ENCODE results near the gene RPS28. TPM values are rescaled to one million over a fixed set of nuclear protein-coding genes. Genes with fewer than 3 reads are reported as not detected.
"Not testable (repeated sequence)": the region's sequence is repeated elsewhere in the genome, so short reads cannot be mapped to it uniquely, and the experiment has no call there.

Gene RPS28
- total and polyA plus RNA-seq, 2 donors: 1,209 to 1,415 TPM

- H3K4me1 ChIP-seq (ENCODE audit: control insufficient read depth in 2 of 2, insufficient read depth in 2 of 2, low read length in 2 of 2); H3K4me3 ChIP-seq (ENCODE audit: low read length in 2 of 2); H3K9me3 ChIP-seq (ENCODE audit: control insufficient read depth in 2 of 2, insufficient read depth in 1 of 2, low read length in 1 of 2); H3K27ac ChIP-seq (ENCODE audit: low read depth in 1 of 2, low read length in 1 of 2); DNase-seq (ENCODE audit: low read depth in 6 of 9, low spot score in 9 of 9); H3K36me3 ChIP-seq (ENCODE audit: control insufficient read depth in 2 of 2, insufficient read depth in 2 of 2, low read length in 1 of 2): not testable (repeated sequence)
- WGBS: 90% methylated on average over 8 of the region's 8 CpGs
- H3K27me3 ChIP-seq (ENCODE audit: control insufficient read depth in 2 of 2, insufficient read depth in 1 of 2, low read length in 1 of 2): peaks cover 1 to 34% of the 10 kb centered on the region in 2 donors
These were observed 28.5 kb downstream of the RPS28 start for GRCh38 chr19:8349629-8350372.

DNA sequence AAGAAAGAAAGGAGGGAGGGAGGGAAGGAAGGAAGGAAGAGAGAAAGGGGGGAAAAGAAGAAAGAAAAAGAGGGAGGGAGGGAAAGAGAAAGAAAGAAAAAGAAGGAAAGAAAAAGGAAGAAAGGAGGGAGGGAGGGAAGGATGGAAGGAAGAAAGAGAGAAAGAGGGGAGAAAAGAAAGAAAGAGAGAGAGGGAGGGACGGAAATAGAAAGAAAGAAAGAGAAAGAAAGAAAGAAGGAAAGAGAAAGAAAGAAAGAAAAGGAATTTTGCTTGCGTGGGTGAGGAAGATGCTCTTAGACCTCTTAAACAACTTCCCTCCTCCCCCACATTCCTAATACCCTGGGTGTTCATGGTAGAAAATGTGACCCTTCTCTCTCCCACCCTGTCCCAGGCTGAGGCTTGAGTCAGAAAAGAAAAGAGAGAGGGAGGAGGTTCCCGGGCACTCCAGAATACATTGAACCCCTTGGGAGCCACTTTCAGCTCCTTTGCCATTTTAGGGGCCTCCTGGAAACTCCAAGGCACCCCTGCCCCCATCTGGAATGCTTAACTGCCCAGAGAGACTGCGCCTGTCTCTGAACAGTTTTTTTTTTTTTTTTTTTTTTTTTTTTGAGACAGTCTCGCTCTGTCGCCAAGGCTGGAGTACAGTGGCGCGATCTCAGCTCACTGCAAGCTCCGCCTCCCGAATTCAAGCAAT, 31.0 kb downstream of the RPS28 start:
- 49% methylated on average over 10 of the region's 10 CpGs for WGBS
- no peaks in the 10 kb centered on the region for H3K4me1 ChIP-seq (ENCODE audit: control insufficient read depth in 2 of 2, insufficient read depth in 2 of 2, low read length in 2 of 2)
- DNase-seq (ENCODE audit: low read depth in 6 of 9, low spot score in 9 of 9): no peak
- H3K27me3 ChIP-seq (ENCODE audit: control insufficient read depth in 2 of 2, insufficient read depth in 1 of 2, low read length in 1 of 2): peaks cover 0 to 27% of the 10 kb centered on the region in 2 donors
- no peak overlapping the region for H3K4me3 ChIP-seq (ENCODE audit: low read length in 2 of 2)
- H3K9me3 ChIP-seq (ENCODE audit: control insufficient read depth in 2 of 2, insufficient read depth in 1 of 2, low read length in 1 of 2): no peaks in the 10 kb centered on the region
- no peak overlapping the region for H3K27ac ChIP-seq (ENCODE audit: low read depth in 1 of 2, low read length in 1 of 2)
- no peaks in the 10 kb centered on the region for H3K36me3 ChIP-seq (ENCODE audit: control insufficient read depth in 2 of 2, insufficient read depth in 2 of 2, low read length in 1 of 2)

GRCh38 chr19:8352845-8353244, 31.5 kb downstream of the RPS28 start:
- H3K4me3 ChIP-seq (ENCODE audit: low read length in 2 of 2); H3K4me1 ChIP-seq (ENCODE audit: control insufficient read depth in 2 of 2, insufficient read depth in 2 of 2, low read length in 2 of 2); H3K27ac ChIP-seq (ENCODE audit: low read depth in 1 of 2, low read length in 1 of 2); H3K36me3 ChIP-seq (ENCODE audit: control insufficient read depth in 2 of 2, insufficient read depth in 2 of 2, low read length in 1 of 2); DNase-seq (ENCODE audit: low read depth in 6 of 9, low spot score in 9 of 9); H3K9me3 ChIP-seq (ENCODE audit: control insufficient read depth in 2 of 2, insufficient read depth in 1 of 2, low read length in 1 of 2): not testable (repeated sequence)
- 73% methylated on average over 5 of the region's 5 CpGs for WGBS
- H3K27me3 ChIP-seq (ENCODE audit: control insufficient read depth in 2 of 2, insufficient read depth in 1 of 2, low read length in 1 of 2): peaks cover 0 to 27% of the 10 kb centered on the region in 2 donors

GRCh38 chr19:8355631-8356402, 34.5 kb downstream of the RPS28 start:
- DNase-seq (ENCODE audit: low read depth in 6 of 9, low spot score in 9 of 9): no peak
- WGBS: 91% methylated on average over 6 of the region's 6 CpGs
- no peak overlapping the region for H3K4me3 ChIP-seq (ENCODE audit: low read length in 2 of 2)
- peaks cover 0 to 24% of the 10 kb centered on the region in 2 donors for H3K27me3 ChIP-seq (ENCODE audit: control insufficient read depth in 2 of 2, insufficient read depth in 1 of 2, low read length in 1 of 2)
- H3K9me3 ChIP-seq (ENCODE audit: control insufficient read depth in 2 of 2, insufficient read depth in 1 of 2, low read length in 1 of 2): no peaks in the 10 kb centered on the region
- no peaks in the 10 kb centered on the region for H3K36me3 ChIP-seq (ENCODE audit: control insufficient read depth in 2 of 2, insufficient read depth in 2 of 2, low read length in 1 of 2)
- no peak overlapping the region for H3K27ac ChIP-seq (ENCODE audit: low read depth in 1 of 2, low read length in 1 of 2)
- no peaks in the 10 kb centered on the region for H3K4me1 ChIP-seq (ENCODE audit: control insufficient read depth in 2 of 2, insufficient read depth in 2 of 2, low read length in 2 of 2)

DNA sequence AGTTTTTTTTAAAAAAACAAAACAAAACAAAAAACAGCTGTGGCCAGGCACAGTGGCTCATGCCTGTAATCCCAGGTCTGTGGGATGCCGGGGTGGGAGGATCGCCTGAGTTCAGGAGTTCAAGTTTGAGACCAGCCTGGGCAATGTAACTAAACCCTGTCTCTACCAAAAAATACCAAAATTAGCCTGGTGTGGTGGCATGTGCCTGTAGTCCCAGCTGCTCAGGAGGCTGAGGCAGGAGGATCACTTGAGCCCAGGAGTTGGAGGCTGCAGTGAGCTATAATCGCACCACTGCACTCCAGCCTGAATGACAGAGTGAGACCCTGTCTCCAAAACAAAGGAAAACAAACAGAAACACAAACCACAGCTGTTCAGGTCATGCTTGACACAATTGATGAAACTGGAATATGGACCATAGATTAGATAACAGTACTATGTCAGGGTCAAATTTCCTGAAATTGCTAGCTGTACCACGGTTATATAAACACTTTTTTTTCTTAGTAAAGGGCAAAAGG, 35.8 kb downstream of the RPS28 start:
- Histone ChIP-seq H3K4me1 (ENCODE audit: control insufficient read depth in 2 of 2, insufficient read depth in 2 of 2, low read length in 2 of 2) (peaks cover 0 to 4% of the 10 kb centered on the region in 2 donors), H3K27ac (ENCODE audit: low read depth in 1 of 2, low read length in 1 of 2) (no peak overlapping the region), H3K27me3 (ENCODE audit: control insufficient read depth in 2 of 2, insufficient read depth in 1 of 2, low read length in 1 of 2) (peaks cover 3 to 21% of the 10 kb centered on the region in 2 donors), H3K9me3 (ENCODE audit: control insufficient read depth in 2 of 2, insufficient read depth in 1 of 2, low read length in 1 of 2) (no peaks in the 10 kb centered on the region), H3K36me3 (ENCODE audit: control insufficient read depth in 2 of 2, insufficient read depth in 2 of 2, low read length in 1 of 2) (no peaks in the 10 kb centered on the region), H3K4me3 (ENCODE audit: low read length in 2 of 2) (no peak overlapping the region)
- WGBS: 82% methylated on average over 4 of the region's 4 CpGs
- DNase-seq (ENCODE audit: low read depth in 6 of 9, low spot score in 9 of 9): no peak

- Histone ChIP-seq H3K4me1 (ENCODE audit: control insufficient read depth in 2 of 2, insufficient read depth in 2 of 2, low read length in 2 of 2) (peaks cover 0 to 16% of the 10 kb centered on the region in 2 donors), H3K4me3 (ENCODE audit: low read length in 2 of 2) (no peak overlapping the region), H3K27ac (ENCODE audit: low read depth in 1 of 2, low read length in 1 of 2) (no peak overlapping the region), H3K27me3 (ENCODE audit: control insufficient read depth in 2 of 2, insufficient read depth in 1 of 2, low read length in 1 of 2) (peaks cover 9 to 22% of the 10 kb centered on the region in 2 donors), H3K9me3 (ENCODE audit: control insufficient read depth in 2 of 2, insufficient read depth in 1 of 2, low read length in 1 of 2) (peaks cover 0 to 3% of the 10 kb centered on the region in 2 donors), H3K36me3 (ENCODE audit: control insufficient read depth in 2 of 2, insufficient read depth in 2 of 2, low read length in 1 of 2) (no peaks in the 10 kb centered on the region)
- DNase-seq (ENCODE audit: low read depth in 6 of 9, low spot score in 9 of 9): no peak
- WGBS: 96% methylated on average over 6 of the region's 6 CpGs
These were observed 37.7 kb downstream of the RPS28 start for GRCh38 chr19:8358948-8359347.

DNA sequence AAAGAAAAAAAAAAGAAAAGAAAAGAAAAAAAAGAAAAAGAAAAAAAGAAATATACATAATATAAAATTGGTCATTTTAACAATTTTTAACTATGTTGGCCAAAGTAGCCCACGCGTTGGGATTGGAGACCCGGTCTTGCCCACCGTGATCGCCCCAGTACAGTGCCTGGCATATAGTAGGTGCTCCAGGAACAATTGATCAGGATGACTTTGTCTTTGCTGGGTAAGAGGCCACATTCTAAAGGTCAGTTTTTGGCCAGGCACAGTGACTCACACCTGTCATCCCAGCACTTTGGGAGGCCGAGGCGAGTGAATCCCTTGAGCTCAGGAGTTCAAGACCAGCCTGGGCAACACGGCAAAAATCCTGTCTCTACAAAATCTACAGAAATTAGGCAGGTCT, 38.9 kb downstream of the RPS28 start:
- peaks cover 19 to 35% of the 10 kb centered on the region in 2 donors for H3K27me3 ChIP-seq (ENCODE audit: control insufficient read depth in 2 of 2, insufficient read depth in 1 of 2, low read length in 1 of 2)
- H3K4me1 ChIP-seq (ENCODE audit: control insufficient read depth in 2 of 2, insufficient read depth in 2 of 2, low read length in 2 of 2): peaks cover 0 to 16% of the 10 kb centered on the region in 2 donors
- no peak overlapping the region for H3K4me3 ChIP-seq (ENCODE audit: low read length in 2 of 2)
- H3K36me3 ChIP-seq (ENCODE audit: control insufficient read depth in 2 of 2, insufficient read depth in 2 of 2, low read length in 1 of 2): no peaks in the 10 kb centered on the region
- peaks cover 0 to 3% of the 10 kb centered on the region in 2 donors for H3K9me3 ChIP-seq (ENCODE audit: control insufficient read depth in 2 of 2, insufficient read depth in 1 of 2, low read length in 1 of 2)
- H3K27ac ChIP-seq (ENCODE audit: low read depth in 1 of 2, low read length in 1 of 2): no peak overlapping the region
- no peak for DNase-seq (ENCODE audit: low read depth in 6 of 9, low spot score in 9 of 9)
- WGBS: 90% methylated on average over 8 of the region's 8 CpGs

GRCh38 chr19:8361921-8362793, 40.9 kb downstream of the RPS28 start:
- peaks cover 3 to 16% of the 10 kb centered on the region in 2 donors for H3K4me1 ChIP-seq (ENCODE audit: control insufficient read depth in 2 of 2, insufficient read depth in 2 of 2, low read length in 2 of 2)
- H3K27me3 ChIP-seq (ENCODE audit: control insufficient read depth in 2 of 2, insufficient read depth in 1 of 2, low read length in 1 of 2): peaks cover 35 to 53% of the 10 kb centered on the region in 2 donors
- no peak overlapping the region for H3K4me3 ChIP-seq (ENCODE audit: low read length in 2 of 2)
- no peaks in the 10 kb centered on the region for H3K36me3 ChIP-seq (ENCODE audit: control insufficient read depth in 2 of 2, insufficient read depth in 2 of 2, low read length in 1 of 2)
- 67% methylated on average over 12 of the region's 12 CpGs for WGBS
- DNase-seq (ENCODE audit: low read depth in 6 of 9, low spot score in 9 of 9): peak in 1 of 9 donors; percentile 21
- peaks cover 0 to 3% of the 10 kb centered on the region in 2 donors for H3K9me3 ChIP-seq (ENCODE audit: control insufficient read depth in 2 of 2, insufficient read depth in 1 of 2, low read length in 1 of 2)
- H3K27ac ChIP-seq (ENCODE audit: low read depth in 1 of 2, low read length in 1 of 2): peak overlapping the region; percentile 37 to 42

All from thymus (tissue), 11 donors.